Hepatocyte (in vitro differentiated cells): ENCODE data around the gene ACACA. TPM values are rescaled to one million over a fixed set of nuclear protein-coding genes. Genes with fewer than 3 reads are reported as not detected.
A peak's percentile ranks its signal among the peaks of the same experiment; 100 is the strongest.

Source experiments
- DNase-seq: peaks from one replicate; pipeline ENCODE4 v3.0.0-alpha.2; 2016; ENCODE audit warnings: low spot score
- H2AFZ ChIP-seq: fragments of 200-600 bp; sonication (generic); 2 replicates; pipeline ENCODE4 v1.6.0; 2016; ENCODE audit warnings: antibody characterized with exemption, mild to moderate bottlenecking
- H3K27ac ChIP-seq: fragments of 200-600 bp; sonication (generic); 2 replicates; pipeline ENCODE4 v1.5.1; 2016; ENCODE audit warnings: mild to moderate bottlenecking
- H3K27me3 ChIP-seq: fragments of 200-600 bp; sonication (generic); 2 replicates; pipeline ENCODE4 v1.6.1; 2016
- H3K36me3 ChIP-seq: fragments of 200-600 bp; sonication (generic); replicated peaks from 2 replicates; pipeline ENCODE4 v1.5.1; 2016; ENCODE audit warnings: low read depth; ENCODE audit not compliant: insufficient read depth
- H3K4me1 ChIP-seq: fragments of 200-600 bp; sonication (generic); 2 replicates; pipeline ENCODE4 v1.5.1; 2016; ENCODE audit warnings: mild to moderate bottlenecking, moderate library complexity; ENCODE audit not compliant: insufficient read depth
- H3K4me2 ChIP-seq: fragments of 200-600 bp; sonication (generic); 2 replicates; pipeline ENCODE4 v1.6.0; 2016
- H3K4me3 ChIP-seq: fragments of 200-600 bp; sonication (generic); 2 replicates; pipeline ENCODE4 v1.5.1; 2016; ENCODE audit warnings: mild to moderate bottlenecking
- H3K79me2 ChIP-seq: fragments of 200-600 bp; sonication (generic); 2 replicates; pipeline ENCODE4 v1.6.0; 2017; ENCODE audit warnings: mild to moderate bottlenecking
- H3K9me2 ChIP-seq: fragments of 200-600 bp; sonication (generic); replicated peaks from 2 replicates; pipeline ENCODE4 v1.6.0; 2017; ENCODE audit warnings: mild to moderate bottlenecking; ENCODE audit not compliant: insufficient read depth
- H3K9me3 ChIP-seq: fragments of 200-600 bp; sonication (generic); 2 replicates; pipeline ENCODE4 v1.5.1; 2016; ENCODE audit warnings: low read depth, mild to moderate bottlenecking
- H4K20me1 ChIP-seq: fragments of 200-600 bp; sonication (generic); 2 replicates; pipeline ENCODE4 v1.6.0; 2016; ENCODE audit warnings: mild to moderate bottlenecking; ENCODE audit not compliant: insufficient read depth, poor library complexity, severe bottlenecking
- CTCF ChIP-seq: fragments of 200-600 bp; sonication (generic); IDR thresholded peaks from 2 replicates; pipeline ENCODE4 v1.5.1; 2016; ENCODE audit warnings: antibody characterized with exemption, mild to moderate bottlenecking; ENCODE audit not compliant: poor library complexity
- EZH2 ChIP-seq: fragments of 200-600 bp; sonication (generic); IDR thresholded peaks from 2 replicates; pipeline ENCODE4 v1.6.1; 2016; ENCODE audit warnings: antibody characterized with exemption, mild to moderate bottlenecking, borderline replicate concordance
- EZH2phosphoT487 ChIP-seq: fragments of 200-600 bp; sonication (generic); IDR thresholded peaks from one replicate; pipeline ENCODE4 v1.6.1; 2018; ENCODE audit warnings: antibody characterized with exemption, mild to moderate bottlenecking, low read depth, moderate library complexity; ENCODE audit not compliant: unreplicated experiment, severe bottlenecking
- WGBS: methylation state at CpG from one replicate; pipeline ENCODE4 v1.1.6; 2016; ENCODE audit warnings: low lambda C conversion rate; ENCODE audit errors: missing lambda C conversion rate; 5-methylcytosine and 5-hydroxymethylcytosine counted together
- polyA plus RNA-seq: library from polyadenylated mRNA; unstranded; fragments of >200 nt; fragmentation: Nextera tagmentation; extraction: Ambion mirVana; gene quantifications from 2 replicates; pipeline ENCODE4 v1.2.1, GENCODE V29; 2016
- total RNA-seq: library from RNA; depleted of rRNA; stranded (reverse); fragments of >200 nt; gene quantifications from 2 replicates; pipeline ENCODE4 v1.2.3, GENCODE V29; 2014

ACACA gene
- total and polyA plus RNA-seq, 2 experiments from 2014 or later, result 37.4 to 53.8 TPM

- H3K36me3 ChIP-seq, result no peaks in the 10 kb centered on the region
- peak; percentile 13 for DNase-seq
- H3K4me1 ChIP-seq, result peaks cover 16% of the 10 kb centered on the region
- H3K9me2 ChIP-seq, result no peaks in the 10 kb centered on the region
- H3K27me3 ChIP-seq, result no peaks in the 10 kb centered on the region
- H4K20me1 ChIP-seq, result no peaks in the 10 kb centered on the region
- H3K4me3 ChIP-seq, result no peak overlapping the region
- 35% methylated on average over 7 of the region's 7 CpGs for WGBS
- no peak for TF ChIP-seq EZH2phosphoT487
- no peak for TF ChIP-seq CTCF
- no peak for TF ChIP-seq EZH2
- no peak overlapping the region for H2AFZ ChIP-seq
- H3K4me2 ChIP-seq, result peak overlapping the region; percentile 51
- peak overlapping the region; percentile 47 for H3K27ac ChIP-seq
- H3K79me2 ChIP-seq, result peaks cover 21% of the 10 kb centered on the region
- no peaks in the 10 kb centered on the region for H3K9me3 ChIP-seq
Observed at GRCh38 chr17:37299257-37299980, 107.2 kb downstream of the ACACA start.

- no peaks in the 10 kb centered on the region for H3K9me2 ChIP-seq
- no peaks in the 10 kb centered on the region for H3K9me3 ChIP-seq
- 98% methylated on average over 2 of the region's 2 CpGs for WGBS
- peaks cover 16% of the 10 kb centered on the region for H3K4me1 ChIP-seq
- no peaks in the 10 kb centered on the region for H4K20me1 ChIP-seq
- no peaks in the 10 kb centered on the region for H3K36me3 ChIP-seq
- H3K4me3 ChIP-seq, result no peak overlapping the region
- no peak overlapping the region for H3K27ac ChIP-seq
- H3K4me2 ChIP-seq, result no peak overlapping the region
- peaks cover 31% of the 10 kb centered on the region for H3K79me2 ChIP-seq
- H3K27me3 ChIP-seq, result no peaks in the 10 kb centered on the region
- H2AFZ ChIP-seq, result no peak overlapping the region
- DNase-seq, result no peak
- no peak for TF ChIP-seq EZH2phosphoT487
- TF ChIP-seq EZH2, result no peak
- TF ChIP-seq CTCF, result no peak
Observed at GRCh38 chr17:37295888-37296287, 110.7 kb downstream of the ACACA start.

GRCh38 chr17:37294888-37295287 is 111.7 kb downstream of the ACACA start:
- H2AFZ ChIP-seq, result no peak overlapping the region
- no peaks in the 10 kb centered on the region for H3K9me3 ChIP-seq
- no peaks in the 10 kb centered on the region for H3K27me3 ChIP-seq
- no peak overlapping the region for H3K27ac ChIP-seq
- DNase-seq, result no peak
- H3K9me2 ChIP-seq, result no peaks in the 10 kb centered on the region
- 84% methylated on average over 4 of the region's 4 CpGs for WGBS
- H4K20me1 ChIP-seq, result no peaks in the 10 kb centered on the region
- H3K36me3 ChIP-seq, result no peaks in the 10 kb centered on the region
- TF ChIP-seq EZH2, result no peak
- no peak for TF ChIP-seq EZH2phosphoT487
- TF ChIP-seq CTCF, result no peak
- peaks cover 39% of the 10 kb centered on the region for H3K79me2 ChIP-seq
- H3K4me3 ChIP-seq, result no peak overlapping the region
- no peak overlapping the region for H3K4me2 ChIP-seq
- peaks cover 9% of the 10 kb centered on the region for H3K4me1 ChIP-seq

DNA sequence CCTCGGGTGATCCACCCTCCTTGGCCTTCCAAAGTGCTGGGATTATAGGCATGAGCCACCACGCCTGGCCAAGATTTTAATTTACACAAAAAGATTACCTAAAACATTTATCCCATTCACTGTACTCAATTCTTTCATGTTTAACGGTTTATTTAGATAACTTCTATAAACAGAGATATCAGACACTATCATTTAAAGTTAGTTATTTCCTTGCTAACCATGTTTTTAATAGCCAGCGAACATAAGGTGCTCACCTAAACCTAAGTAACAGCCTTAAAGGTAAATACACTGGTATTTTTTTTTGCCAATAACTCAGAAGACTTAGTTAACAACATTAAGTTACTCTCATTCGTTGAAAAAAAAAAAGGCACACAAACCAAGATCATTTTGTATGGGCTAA is 112.9 kb downstream of the ACACA start:
- Histone ChIP-seq H3K27me3 (no peaks in the 10 kb centered on the region), H4K20me1 (no peaks in the 10 kb centered on the region), H3K9me2 (no peaks in the 10 kb centered on the region), H3K4me3 (no peak overlapping the region), H2AFZ (no peak overlapping the region), H3K27ac (no peak overlapping the region), H3K36me3 (no peaks in the 10 kb centered on the region), H3K4me2 (no peak overlapping the region), H3K4me1 (no peaks in the 10 kb centered on the region), H3K79me2 (peaks cover 47% of the 10 kb centered on the region), H3K9me3 (no peaks in the 10 kb centered on the region)
- DNase-seq, result no peak
- WGBS, result 66% methylated on average over 5 of the region's 5 CpGs
- TF ChIP-seq EZH2phosphoT487, result no peak
